Raji (cell line): ENCODE data around the gene SRSF8.
"Not testable (repeated sequence)": the region's sequence is repeated elsewhere in the genome, so short reads cannot be mapped to it uniquely, and the experiment has no call there.

ENCODE experiments used
- POLR2A ChIP-seq: IDR thresholded peaks from 2 replicates; pipeline ENCODE4 v1.6.1; 2011; ENCODE audit warnings: low read depth, low read length, control low read depth; ENCODE audit not compliant: insufficient read depth

The SRSF8 gene, protein sequence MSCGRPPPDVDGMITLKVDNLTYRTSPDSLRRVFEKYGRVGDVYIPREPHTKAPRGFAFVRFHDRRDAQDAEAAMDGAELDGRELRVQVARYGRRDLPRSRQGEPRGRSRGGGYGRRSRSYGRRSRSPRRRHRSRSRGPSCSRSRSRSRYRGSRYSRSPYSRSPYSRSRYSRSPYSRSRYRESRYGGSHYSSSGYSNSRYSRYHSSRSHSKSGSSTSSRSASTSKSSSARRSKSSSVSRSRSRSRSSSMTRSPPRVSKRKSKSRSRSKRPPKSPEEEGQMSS

DNA sequence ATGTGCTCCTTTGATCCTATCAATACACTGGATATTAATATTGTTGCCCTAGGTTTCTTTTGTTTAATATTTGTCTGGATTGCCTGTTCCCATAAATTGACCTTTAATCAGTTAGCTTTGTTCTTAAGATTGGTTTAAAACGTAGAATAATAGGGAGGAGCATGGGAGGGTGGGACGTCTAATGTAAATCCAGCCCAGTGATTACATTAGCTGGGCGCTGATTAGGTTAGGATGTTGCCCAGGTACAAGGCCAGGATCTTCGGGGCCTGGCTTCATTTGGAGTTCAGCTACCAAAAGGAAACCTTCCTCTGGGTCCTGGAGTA, at the start of gene SRSF8:
Gene SRSF8, plus strand, starts transcription at position 204 of the 323 bp plus-strand sequence. CDS start 308 bp downstream, outside the sequence.
- TF ChIP-seq POLR2A: no peak

DNA sequence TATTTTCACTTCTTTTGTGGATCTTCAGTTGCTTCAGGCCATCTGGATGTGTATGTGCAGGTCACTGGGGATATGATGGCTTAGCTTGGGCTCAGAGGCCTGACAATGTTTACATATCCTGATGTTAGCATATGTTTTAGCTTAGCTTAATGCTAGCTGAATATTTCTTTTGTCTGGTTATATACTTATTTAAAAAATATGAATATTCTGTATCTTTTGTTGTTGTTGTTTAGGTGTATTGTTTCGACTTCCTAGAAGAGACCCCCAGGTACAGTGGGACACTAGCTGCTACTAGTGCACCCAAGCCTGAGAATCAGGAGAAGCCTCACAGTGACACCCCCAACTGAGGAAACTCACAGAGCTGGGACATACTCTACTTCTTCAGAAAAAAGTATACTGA, 41.8 kb upstream of the SRSF8 start, which contains the start of gene KDM4E:
Gene KDM4E, plus strand, starts transcription at position 301 of the 400 bp plus-strand sequence. CDS start 300 bp downstream, outside the sequence.
- TF ChIP-seq POLR2A: no peak

DNA sequence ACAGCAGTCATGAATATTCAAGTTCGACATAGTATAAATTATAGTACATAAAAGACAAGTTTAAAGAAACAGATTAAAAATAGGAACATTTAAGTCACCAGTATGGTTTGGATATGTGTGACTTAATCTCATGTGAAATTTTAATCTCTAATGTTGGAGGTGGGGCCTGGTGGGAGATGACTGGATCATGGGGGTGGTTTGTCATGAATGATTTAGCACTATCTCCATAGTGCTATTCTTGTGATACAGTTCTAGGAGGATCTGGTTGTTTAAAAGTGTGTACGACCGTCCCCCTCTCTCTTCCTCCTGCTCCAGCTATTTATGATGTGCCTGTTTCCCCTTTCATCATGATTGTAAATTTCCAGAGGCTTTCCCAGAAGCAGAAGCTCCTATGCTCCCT, 38.4 kb upstream of the SRSF8 start:
- no peak for TF ChIP-seq POLR2A

DNA sequence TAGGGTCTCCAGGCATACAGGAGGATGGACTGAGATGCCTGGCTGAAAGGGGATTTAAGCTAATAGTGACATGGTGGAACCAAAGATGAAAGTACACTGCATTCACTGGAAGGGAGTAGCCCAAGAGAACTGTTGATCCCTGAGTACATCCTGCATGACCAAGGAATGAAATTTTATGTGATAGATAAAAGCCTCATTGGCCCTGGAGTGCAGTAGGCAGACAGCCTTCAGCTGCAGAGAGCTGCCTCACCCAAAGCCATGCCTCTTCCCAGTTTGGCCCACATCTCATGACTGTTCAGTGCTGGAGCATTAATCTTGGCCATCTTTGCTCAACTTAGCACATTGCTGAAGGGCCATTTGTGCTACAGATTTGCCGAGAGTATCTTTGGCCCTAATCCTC, 33.7 kb upstream of the SRSF8 start:
- TF ChIP-seq POLR2A: no peak

DNA sequence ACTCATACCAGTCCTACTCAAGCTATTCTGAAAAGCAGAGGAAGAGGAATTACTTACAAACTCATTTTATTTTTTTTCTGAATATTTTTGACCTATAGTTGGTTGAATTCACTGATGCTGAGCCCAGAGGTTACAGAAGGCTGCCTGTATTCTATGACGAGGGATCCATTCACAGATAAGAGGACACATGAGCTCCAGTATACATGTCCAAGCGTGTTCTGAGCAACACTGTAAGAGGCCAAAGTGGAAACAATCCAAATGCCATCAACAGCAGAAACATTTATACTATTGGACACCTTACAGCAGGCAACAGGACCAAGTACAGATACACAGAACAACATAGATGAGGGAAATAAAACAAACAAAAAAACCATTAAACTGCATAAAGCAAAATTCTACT, 31.4 kb upstream of the SRSF8 start:
- no peak for TF ChIP-seq POLR2A

DNA sequence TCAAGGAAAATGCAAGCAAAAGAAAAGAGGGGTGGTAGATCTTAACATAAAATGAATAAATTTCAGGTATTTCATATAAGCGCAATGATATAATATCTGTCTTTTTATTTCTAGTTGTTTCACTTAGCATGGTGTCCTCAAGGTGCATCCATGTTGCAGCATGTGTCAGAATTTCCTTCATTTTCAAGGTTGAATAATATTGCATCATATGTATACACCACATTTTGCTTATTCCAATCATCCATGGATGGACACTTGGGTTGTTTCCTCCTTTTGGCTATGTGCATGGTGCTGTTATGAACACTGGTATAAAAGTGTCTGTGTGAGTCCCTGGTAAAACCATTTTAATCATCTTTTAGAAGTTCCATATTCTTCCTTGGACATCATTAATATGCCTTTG, 24.5 kb upstream of the SRSF8 start:
- TF ChIP-seq POLR2A: no peak

DNA sequence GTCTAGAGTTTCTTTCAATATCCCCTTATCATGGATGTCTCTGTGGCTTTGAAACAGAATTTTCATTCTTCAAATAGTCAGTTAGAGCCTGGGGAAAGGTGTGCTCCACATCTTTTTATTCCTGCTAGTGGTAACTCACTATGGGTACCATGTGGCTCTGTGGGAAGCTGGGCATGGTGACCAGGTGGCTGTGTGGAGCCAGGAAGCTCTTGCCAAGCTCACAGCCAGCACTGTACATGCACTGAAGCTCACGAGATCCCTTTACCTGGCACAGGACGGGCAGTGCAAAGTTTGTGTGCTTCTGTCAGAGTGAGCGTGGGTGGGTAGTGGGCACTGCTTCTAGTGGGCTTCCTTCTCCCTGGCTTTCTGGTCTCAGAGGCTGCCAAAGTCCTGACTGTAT, 23.8 kb upstream of the SRSF8 start:
- TF ChIP-seq POLR2A: no peak

DNA sequence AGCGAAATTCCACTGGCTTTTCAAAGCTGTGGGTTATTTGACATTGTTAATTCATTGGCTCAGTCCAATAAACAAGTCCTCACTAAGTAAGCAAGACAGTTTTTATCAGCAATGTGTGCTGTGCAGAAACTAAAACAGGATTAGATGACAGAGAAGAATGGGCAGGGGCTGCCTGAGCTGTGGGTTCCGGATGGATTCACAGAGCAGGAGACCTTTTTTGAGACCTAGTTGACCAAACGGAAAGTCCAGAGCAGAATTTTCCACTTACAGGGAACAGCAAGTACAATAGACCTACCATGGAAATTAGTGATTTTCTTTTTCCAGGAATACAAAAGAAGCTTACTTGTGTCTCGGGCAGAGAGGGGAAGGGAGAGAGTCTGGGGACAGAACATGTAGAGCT, 22.7 kb upstream of the SRSF8 start:
- TF ChIP-seq POLR2A: no peak

DNA sequence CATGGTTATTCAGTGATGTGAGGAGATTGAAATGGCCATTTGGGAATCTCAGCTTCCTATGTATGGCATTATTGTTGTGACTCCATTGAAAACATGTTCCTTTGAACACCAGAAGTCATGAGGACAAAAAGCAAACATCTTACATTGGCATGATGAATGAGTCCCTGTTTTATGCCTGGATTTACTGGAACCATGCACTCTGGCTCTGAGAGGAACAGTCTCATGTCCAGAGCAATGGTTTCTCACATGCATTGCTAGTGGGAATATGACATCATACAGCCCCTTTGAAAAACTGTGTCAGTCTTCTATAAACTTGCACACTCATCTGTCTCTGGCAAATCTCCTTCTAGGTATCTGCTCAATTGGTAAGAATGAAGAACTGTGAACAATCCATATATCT, 20.9 kb upstream of the SRSF8 start:
- no peak for TF ChIP-seq POLR2A

DNA sequence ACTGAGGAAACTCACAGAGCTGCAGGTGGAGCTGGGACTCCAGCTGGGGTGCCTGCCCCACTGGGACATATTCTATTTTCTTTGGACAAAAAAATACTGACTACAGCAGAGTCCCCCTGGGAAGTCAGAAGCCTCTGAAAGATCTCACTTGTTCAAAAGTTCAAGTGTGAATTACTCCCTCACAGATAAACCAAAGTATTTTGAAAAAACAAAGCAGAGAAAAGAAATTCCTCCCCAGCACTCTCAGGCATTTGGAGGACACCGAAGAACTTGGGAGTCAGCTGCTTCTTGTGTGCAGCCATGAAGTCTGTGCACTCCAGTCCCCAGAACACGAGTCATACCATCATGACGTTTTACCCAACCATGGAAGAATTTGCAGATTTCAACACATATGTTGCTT, 17.6 kb upstream of the SRSF8 start, which contains the start of gene KDM4F:
Gene KDM4F, plus strand, starts transcription at position 301 of the 400 bp plus-strand sequence.
- TF ChIP-seq POLR2A: not testable (repeated sequence)

DNA sequence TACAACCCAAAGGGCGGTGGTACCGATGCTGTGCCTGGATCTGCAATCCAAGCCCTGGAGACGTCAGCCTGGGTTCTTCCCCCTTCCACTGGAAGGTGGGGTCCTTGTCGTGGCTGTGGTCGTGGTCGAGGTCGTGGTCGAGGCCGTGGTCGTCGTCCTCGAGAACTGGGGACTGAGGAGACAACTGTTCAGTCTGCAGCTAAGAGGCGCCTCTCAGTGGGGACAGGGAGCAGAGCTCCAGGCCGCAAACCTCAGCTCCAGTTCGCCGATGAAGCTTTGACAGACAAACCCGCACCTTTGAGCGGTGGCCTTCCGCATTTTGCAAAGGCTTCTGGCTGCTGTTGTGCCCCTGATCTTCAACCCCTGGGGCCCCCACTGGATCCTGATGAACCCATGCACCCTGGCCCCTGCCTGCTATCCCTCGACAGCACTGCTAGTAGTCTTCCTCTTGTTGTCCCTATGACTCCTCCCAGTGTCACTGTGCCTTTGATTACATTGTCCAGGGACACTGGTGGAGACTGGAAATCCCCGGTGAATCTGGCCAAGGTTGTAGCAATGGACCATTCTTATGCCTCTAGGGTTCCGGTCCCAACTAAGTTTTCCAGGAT, 16.0 kb upstream of the SRSF8 start:
- TF ChIP-seq POLR2A: no peak

DNA sequence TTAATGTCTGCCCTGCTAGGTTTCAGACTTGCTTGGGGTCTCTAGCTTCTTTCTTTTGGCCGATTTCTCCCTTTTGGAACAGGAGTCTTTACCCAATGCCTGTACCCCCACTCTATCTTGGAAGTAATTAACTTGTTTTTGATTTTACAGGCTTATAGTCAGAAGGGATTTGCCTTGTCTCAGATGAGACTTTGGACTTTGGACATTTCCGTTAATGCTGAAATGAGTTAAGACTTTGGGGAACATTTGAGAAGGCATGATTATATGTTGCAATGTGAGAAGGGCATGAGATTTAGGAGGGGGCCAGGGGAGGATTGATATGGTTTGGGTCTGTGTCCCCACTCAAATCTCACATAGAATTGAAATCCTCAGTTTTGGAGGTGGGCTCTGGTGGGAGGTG, 12.4 kb upstream of the SRSF8 start:
- no peak for TF ChIP-seq POLR2A

DNA sequence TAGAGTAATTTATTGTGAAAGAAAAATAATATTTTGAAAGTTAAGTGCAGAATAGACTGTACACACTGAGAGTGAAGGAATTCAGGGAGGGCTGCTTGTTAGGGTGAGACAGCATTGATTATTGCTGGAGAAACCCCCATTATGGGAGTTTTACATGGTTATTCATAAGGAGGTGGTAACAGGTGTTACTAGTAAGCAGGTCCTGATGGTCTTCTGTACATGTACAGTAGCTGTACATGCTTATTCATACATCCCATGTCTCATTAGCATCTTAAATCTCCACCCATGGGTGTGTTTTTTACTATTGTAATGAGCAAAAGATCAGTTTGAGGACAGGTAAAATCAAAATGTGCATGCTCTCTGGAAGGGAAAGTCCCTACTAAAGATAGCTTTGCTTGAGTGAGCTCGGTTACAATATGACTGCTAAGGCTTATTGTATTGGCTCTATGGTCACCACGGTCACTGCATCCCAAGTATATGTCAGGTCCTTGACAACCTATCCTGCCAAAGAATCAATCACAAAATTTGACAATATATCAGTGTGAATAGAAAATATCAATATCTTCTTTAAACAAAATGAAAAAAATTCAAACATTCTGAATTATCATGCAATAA, 11.3 kb upstream of the SRSF8 start:
- TF ChIP-seq POLR2A: no peak

DNA sequence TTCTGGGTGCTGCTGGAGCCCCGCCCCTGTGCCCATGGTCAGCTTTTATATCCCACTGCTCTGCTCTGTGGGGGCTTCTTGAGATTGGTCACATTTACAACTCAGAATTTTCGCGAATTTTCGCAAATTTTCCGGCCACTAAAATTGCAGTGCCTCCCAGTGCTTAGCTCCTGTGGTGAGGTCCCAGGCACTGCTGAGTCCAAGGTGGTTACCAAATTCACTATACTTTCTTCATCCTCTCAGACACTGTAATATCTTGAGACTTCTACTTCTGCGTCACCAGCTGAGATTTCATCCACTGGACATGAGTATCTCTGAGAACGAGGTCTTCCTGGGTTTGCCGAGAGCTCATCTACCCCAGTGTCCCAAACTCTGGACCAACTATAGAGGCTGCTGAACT, 8.8 kb upstream of the SRSF8 start:
- no peak for TF ChIP-seq POLR2A

DNA sequence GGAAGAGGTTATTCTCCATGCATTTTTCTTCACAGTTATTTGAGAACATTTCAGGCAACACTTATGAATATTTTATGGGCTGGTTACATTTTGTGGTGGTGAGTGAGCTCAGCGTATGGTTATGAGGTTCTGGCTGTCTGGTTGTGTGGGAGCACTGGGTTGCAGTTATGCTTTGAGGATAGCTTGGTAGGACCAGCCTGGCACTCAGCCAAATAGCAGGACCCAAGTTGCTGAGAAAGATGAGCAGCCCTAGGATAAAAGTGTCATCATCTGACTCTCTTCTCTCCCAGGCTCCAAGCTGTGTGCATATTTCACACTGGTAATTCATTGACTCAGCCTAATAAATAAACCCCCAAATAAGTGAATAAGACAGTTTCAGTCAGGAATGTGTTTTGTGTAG, 8.1 kb upstream of the SRSF8 start:
- TF ChIP-seq POLR2A: no peak

DNA sequence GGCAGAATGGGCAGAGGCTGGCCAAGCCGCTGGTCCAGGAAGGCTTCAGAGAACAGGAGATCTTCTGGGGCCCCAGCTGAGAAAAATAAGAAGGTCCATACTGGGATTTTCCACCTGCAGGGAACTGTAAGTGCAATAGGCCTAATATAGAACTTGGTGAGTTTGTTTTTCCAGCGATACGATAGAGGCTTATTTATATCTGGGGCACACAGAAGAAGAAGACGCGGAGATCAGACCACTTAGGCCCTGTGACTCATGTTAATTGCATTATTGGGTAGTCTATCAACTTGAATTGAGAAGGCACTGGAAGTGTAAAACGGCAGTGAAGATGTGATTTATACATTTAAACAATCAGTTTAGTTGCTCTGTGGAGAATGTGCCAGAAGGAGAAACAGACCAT, 7.7 kb upstream of the SRSF8 start:
- TF ChIP-seq POLR2A: no peak
